Suprapubic skin (tissue), 3 donors: ENCODE data around the gene GALNT17.

Source experiments
- CTCF ChIP-seq, 2 donors: fragments of 200-600 bp in 1 of 2; fragments of 450-650 bp in 1 of 2; sonication (generic) in 1 of 2; IDR thresholded peaks; one replicate each; pipeline ENCODE4 v1.5.1; 2016 to 2019; ENCODE audit warnings: antibody characterized with exemption in 2 of 2, mild to moderate bottlenecking in 1 of 2, moderate library complexity in 1 of 2
- POLR2AphosphoS5 ChIP-seq, 3 donors: sonication (generic); formaldehyde crosslinking; IDR thresholded peaks; one replicate each; pipeline ENCODE4 v1.6.1; 2017; ENCODE audit warnings: antibody characterized with exemption in 3 of 3

GRCh38 chr7:71308096-71308495 is 176.2 kb downstream of the GALNT17 start:
- no peak for TF ChIP-seq CTCF (IDR thresholded peaks at IDR 0.05)
- TF ChIP-seq POLR2AphosphoS5 (IDR thresholded peaks at IDR 0.05) = no peak
